Non-pigmented ciliary epithelial cell (primary cell): ENCODE measurements around the gene GSTO2.

Experiments
- DNase-seq: peaks from one replicate; pipeline ENCODE4 v3.0.0-alpha.2; 2010; ENCODE audit warnings: low read depth

Gene GSTO2

DNA sequence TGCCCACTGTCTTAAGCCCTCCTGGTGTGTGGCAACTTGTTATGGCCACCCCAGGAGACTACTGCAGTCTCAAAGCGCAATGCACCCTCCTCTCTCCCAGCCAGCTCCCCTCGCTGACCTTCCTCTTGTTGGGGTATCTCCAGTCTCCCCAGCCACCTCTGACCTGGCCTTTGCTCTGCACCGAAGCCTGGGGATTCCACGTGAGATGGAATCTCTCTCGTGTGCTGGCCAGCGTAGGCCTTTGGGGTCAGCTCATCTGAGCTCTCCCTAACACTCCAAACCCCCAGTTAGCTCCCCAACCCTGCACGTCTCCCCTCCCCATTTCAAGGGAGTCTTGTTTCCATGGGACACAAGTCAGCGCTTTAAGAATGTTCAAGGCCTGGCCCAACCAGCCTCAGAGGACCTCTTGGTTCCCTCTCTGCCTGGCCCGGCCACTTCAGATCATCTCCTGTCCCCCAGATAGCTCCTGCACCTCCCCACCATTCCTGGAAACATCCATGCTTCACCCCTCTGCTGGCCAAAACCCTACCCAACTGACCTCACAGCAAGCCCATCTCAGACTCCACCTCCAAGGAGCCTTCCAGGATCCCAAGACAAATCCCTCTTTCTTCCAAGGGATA, 58.1 kb downstream of the GSTO2 start:
- no peak for DNase-seq

DNA sequence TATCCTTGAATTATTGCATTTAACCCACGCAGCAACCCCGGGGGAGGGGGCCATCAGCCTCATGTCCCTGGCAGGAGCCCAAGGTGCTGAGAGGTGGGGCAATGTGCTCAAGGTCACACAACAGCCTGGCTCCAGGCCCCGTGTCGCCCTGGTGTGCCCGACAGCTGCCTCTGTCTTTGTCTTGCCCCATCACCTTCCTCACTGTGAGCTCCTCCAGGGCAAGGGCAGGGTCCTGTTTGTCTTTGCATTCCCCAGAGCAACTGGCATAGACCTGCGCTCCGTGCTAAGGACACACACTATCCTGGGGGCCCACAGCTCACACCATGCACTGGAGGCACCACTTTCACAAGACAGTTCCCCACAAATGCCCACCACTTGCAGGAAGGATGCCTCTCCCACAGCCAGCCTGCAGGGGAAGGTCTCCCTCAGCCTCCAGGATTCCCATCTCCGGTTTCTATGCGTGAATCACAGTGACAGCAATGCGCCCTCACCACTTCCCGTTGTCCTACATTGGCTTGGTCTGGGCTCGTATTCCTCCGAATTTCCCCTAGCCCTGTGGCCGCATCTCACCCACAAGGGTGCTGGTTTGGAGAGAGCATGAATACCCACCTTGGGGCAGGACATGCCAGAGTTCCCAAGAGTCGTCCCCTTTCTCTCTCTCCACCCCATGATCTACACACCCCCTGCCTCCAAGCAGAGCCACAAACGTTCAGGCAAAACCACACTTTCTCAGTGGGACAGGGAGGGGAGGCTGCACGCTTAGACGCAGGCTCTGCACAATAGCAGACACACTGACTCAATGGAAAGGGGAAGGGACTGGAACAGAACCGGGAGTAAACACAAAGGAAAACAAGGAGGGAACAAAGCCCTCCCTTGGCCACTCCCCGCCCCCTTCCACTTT, 59.0 kb downstream of the GSTO2 start:
- peak; percentile 63 for DNase-seq

DNA sequence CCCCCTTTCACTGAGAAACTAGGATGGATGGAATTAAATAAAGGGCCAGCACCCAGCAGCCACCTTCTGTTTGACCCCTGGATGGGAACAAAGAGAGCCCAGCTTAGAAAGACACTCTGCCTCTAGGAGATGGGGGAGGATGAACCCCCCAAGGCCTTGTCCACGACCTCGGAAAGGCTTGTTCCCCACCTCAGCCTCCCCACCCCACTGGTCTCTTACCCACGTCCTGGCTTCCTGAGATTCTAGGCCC, 59.6 kb downstream of the GSTO2 start:
- no peak for DNase-seq

DNA sequence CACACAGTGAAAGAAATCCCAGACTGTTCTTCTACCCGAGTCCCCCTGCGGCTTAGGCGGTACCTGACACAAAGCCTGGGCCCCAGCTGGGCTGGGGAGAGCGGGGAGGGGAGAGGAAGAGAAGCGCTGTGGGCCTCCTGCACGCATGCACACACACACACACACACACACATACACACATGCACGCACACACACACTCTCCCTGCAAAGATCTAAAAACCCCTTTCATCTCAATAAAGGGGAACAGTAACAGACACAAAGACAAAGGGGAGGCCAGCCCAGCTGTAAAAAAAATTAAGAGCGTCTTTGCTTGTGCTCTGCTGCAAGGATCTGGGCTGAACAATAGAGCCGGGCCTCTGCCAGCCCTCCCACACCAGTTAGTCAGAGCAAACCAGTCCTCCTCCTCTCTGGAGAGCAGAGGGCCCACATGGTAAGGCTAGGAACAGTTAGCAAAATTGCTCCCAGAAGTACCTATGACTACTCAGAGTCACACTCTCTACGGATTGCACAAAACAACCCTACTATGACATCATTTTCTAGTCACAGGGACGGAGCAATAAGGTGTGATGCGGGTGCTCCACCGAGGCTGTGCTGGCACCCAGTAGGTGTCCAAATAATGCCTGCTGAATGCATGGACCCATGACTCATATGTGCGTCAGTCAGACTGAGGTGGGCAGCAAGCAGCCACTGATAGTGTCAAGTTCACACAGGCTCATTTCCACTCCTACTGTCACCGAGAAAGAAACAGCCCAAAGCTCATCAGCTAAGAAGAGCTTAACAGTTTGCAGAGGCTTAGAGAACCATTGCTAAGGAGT, 60.1 kb downstream of the GSTO2 start:
- DNase-seq: peak; percentile 85

DNA sequence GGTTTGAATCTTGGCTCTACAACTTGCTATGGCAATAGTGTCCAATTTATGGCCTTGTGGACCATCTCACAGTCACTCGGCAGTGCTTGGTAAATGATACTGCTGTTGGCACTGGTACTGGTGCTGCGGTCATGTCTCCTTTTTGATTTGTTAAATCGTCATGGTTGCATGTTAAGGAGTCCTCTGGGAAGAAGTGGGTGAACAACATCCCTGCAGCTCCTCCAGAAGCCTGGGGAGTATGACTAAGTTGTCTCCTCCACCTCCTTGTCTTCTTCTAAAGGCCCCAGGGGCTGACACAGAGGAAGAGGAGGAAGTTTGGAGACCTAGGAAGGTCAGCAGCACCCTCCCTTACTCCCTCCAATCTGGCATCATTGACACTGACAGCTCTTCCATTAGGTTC, 60.8 kb downstream of the GSTO2 start:
- no peak for DNase-seq

DNA sequence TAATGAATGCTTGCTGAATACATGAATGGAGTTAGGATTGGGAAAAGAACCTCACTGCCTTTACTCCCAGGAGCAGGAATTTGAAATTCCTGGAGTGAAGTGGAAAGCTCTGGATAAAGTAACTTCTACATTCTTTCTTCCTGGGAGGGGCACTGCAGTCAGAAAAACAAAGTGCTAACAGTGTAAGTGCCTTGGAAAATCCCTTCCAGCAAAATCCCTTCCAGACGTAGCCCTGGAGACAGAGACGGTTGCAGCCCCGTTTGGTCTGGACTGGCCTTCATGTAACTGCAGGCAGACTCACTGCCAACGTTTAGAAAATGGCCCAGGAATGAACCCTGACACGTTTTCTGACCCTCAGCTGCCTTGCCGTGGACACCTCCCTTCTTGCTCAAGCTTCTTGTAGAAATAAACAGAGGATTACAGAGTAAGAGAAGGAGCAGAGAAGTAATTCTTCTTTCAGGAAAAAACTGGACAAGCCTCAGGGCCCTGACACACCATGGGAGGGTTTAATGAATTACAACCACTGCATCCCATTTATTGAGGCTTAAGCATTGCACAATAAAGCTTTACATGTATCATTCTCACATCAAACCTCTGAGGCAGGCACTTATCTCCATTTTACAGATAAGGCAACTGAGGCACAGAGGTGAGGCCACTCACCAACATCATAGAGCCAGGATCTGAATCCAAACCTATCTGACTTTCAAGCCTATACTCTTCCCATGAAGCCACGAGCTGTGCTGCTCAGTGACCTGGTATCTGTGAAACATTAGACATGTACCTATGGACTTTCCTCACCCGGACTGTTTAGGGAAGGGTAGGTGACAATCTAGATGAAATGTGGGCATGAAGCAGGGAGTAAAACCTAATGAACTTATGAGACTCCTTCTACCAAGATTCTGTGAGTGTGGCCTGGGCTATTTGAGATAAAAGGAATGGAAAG, 61.5 kb downstream of the GSTO2 start:
- DNase-seq: no peak

DNA sequence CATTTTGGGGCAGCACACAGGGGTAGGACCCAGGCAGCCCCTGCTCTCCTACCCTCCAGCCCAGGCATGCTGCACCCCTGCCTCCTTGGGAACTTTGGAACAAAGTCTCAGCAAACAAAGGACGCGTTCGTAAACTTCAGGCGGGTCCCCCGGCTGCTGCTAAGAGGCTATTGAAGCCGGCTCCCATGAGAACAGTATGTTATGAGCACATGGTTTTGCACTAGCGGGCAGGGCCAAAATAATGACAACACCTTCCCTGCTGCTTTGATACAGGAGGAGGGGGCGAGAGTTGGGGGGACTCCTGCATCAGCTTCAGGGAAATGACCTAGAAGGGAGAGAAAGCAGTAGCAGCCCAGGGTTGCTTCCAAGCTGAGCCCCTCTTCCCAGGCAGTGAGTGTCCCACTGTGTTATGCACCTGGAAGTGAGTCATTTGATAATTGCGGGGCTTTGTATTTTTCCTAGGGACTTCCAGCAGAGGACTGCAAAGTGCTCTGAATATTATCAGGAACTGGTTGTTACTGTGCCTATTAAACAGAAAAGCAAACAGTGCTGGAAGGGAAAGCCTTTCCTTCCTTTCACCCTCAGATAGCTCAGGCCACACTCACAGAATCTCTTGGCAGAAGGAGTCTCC, 62.3 kb downstream of the GSTO2 start:
- DNase-seq: peak; percentile 46

DNA sequence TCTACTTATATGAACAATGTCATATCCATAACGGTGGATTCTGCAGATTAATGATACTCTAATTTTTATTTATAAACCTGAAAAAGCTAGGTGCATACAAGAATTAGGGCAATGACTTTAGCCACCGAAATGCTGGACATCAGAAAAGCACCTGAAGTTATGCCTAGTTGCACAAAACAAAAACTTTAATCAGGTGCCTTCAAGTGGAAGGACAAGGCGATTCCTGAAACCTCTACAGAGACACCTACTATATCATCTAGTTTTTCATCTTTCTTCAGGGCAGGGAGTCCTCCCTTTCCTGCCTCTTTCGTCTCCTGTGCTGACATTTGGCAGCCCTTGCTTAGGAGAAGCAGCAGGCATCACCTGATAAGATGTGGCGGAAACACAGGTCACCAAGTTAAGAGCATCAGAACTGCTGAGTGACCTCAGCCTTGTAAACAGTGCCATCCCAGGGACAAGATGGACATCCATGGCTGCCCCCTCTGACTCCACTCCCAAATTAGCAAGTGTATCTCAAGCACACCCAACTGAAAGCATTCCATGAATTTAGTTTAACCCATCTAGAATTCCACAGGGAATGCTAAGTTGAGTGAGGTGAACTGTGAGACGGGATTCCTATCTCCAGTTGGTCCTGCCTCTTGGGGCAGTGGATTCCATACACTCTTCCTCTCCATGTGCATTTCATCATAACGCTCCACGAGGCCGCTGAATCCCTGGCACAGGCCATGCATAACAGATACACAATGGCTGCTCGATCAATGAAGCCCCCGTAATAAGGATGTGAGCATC, 63.5 kb downstream of the GSTO2 start:
- DNase-seq: no peak

DNA sequence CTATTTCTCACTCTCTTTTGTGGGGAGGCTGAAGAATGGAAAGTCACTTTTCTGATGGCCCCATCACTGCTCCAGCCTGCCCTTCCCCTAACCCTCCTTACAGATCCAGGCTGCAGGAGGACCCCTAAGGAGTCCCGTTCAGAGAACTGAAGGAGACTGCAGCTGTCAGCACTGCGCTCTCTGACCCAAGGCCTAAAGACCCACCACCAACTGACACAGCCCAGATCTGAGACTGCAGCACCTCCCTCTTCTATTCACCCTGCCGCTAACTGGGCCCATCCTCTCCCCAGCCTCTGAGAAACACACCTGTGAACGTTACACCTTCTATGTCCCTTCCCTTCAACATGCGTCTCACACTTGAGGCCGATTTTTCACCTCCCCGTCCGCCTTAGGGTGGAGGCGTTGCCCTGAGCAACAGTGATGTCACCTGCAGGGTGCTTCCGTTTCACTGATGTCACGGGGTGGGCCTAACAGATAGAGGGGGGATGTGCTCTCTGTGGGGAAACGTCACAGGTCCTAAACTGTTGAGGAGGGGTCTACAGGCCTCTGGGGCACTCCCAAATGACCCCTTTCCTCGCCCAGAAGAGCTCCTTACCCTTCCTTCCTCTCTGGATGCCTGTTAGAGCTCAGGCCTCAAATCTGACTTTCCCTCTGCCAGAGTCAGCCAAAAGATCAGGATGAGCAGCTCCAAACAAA, 64.2 kb downstream of the GSTO2 start:
- DNase-seq: no peak

DNA sequence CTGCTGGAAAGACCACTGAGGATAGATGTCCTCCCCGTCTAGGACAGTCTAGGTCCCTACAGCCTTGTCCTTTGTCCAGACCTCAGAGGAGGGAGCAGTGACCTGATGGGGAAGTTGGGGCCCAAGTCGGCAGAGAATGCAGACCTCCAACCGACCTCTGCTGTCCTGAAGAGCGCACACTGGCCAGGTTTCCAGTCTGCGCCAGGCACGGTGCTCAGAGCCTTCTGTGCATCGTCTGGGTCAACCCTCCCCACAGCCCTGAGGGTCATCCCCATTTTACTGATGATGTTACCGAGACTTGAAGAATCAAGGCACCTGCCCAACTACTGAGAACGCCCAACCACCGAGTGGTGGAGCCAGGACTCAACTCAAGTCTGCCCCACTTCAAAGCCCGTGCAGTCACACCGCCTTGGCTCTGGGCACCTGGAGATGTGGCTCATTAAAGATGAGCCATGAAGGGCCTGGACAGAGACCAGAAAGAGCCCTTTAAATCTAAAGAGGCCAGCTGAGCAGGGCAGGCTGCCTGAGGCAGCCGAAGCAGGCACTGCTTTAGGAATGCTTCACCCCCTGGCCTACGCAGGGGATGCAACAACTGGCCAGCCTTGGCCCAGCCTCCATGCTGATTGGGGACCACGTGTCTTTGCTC, 64.9 kb downstream of the GSTO2 start:
- DNase-seq: no peak

DNA sequence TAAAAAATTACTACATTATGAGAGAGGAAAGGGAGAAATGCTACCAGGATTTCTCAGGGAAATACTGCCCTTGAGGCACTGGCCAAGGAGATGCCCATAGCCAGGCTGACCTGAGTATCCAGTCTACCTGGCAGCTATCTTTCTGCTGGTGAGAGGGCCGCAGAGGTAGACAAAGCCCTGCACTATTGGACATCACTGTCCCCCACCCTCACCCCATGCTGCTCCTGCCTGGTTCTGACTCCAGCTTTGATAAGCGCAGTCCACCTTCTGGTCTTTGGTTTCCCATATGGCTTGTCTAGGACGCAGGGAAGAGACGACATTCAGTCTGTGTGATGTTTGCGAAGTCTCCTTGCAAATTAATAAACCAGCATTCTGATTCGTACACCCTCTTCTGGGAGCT, 65.6 kb downstream of the GSTO2 start:
- DNase-seq: no peak

DNA sequence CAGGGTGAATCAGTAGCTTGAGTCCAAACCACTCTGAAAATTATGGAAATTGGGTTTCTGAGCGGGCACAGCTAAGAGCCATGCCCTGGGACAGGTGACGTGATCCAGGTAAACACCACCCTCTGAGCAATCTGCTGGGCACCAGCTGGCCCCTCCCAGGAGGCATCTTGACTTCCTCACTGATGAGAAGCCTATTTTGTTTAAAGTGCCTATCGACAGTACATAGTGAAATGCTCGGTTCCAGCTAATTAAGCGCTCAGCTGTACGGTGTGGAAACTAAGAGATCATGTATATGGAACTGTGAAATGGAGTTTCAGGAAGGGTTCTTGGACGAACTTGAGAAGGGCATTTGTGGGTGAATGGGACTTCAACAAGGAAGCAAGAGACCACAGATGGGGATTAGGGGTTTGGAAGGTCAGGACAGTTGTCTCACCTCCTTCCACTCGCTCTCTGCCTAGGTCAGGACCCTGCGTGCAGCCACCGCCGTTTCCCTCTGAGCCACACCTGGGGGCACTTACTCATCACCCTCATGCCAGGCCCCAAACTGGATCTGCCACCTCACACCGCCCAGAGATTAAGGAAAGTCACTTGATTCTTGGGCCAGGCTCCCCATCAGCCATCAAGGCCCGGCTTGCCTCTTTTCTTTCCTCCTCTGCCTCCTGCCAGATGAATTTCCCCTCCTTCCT, 66.1 kb downstream of the GSTO2 start:
- no peak for DNase-seq

DNA sequence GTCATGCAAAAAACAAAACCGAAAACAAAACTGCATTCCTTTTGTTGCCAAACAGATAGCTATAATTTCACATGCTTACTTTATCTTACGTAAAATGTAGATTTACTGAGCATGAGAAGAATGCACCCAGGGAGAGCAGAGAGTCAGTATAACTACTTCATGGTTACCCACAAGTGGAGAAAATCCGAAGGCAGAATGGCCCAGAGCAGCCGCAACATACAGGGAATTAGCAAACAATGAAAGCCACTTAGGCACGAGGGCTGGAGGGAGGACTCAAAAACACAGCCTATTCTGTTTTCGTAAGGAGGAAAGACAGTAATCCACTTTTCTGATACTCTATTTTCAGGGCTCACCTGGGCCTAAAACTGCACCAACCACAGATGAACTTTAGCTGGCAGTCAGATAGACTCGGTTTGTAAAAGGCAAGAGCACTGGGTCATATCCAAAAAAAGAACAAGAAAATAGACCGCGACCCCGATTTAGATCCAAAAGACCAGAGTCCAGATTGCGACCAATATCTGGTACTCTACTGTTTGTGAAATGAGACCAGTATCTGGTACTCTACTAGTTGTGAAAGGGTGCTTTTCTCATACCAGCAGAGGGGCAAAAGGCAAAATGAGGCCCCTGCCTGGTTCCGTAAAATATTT, 68.0 kb downstream of the GSTO2 start:
- DNase-seq: no peak

DNA sequence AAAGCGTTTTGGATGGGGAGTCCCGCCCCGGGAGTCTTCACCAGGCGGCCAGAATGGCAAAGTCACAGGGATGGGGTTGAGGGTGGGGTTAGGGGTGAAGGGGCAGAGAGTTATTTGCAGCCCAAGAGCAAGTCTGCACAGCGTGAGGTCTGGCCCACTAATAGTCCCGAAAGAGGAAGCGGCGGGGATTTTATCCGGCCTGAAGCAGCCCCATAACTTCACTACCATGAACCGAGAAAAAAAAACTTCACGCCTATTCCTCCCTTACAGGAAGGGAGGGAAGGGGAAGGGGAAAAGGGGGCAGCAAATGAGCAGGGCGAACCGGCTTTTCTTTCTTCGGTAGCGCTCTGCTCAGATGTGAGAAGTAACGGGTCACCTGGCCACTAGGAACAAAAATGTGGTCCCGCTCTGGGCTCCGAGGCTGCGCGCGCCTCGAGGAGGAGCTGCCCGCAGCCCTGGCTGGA, 68.6 kb downstream of the GSTO2 start:
- no peak for DNase-seq

DNA sequence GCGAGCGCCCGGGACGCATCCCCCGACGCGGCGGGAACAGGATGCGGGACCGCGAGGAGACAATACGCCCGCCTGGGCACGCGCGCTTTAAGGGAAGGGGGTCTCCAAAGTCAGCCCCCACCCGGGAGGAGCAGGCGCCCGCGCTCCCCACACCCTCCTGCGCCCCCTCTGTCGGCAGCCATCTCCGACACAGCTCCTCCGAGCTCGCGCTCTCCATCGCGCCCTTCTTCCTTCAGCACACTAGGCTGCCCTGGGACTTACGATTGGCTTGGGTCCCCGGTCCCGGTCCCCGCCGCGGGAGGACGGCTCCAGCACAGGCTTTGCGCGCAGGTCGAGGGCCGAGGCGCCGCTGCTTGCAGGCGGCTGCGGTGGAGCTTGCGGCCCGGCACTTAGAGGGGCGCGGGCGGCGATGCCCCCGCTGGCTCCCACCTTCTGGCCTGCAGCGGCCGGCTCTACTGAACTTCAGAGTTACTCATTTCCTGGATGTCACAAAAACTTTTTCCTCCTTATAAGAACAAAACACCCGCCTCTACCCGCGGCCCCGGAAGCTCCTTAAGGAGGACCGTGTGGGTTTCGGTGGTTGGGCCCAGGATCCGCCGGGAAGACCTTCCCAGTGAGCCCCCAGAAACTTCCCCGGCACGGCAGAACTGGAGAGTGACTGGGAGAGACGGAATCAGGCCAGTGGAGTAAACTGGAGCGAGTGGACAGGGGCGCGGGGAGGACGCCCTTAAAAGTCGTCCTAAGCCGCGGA, 69.2 kb downstream of the GSTO2 start, which contains the start of gene ITPRIP:
Gene ITPRIP (minus strand): TSS at position 481 of the 751 bp plus-strand sequence. CDS start 22,414 bp downstream, outside the sequence.
- no peak for DNase-seq

DNA sequence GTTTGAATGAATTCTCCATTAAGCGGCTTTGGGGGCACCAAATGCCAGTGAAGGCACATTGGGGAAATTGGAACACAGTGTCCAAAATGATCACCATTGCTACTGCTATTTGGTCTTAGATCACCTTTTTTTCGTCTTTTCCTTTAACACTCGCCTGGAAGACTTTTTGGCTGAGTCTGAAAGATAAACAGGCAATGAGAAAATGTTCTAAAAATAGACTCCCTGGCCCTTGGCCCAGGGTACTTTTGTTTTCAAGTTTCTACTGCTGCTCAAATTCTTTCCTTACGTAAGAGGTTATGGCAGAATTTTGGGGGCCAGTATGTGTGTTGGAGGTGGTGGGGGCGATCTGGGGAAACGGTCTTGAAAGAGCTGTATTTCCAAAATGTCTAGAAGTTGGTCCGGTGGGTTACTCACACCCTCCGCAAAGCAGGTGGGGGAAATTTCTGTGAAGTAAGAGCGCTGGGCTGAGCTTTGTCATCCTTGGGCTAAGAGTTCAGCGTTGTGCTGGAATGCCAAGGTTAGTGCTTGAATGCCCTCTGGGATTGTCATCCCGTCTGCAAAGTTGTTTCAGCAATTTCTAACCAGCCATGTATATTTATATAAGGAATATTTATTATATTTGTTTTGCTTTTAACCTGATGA, 70.6 kb downstream of the GSTO2 start:
- DNase-seq: no peak

DNA sequence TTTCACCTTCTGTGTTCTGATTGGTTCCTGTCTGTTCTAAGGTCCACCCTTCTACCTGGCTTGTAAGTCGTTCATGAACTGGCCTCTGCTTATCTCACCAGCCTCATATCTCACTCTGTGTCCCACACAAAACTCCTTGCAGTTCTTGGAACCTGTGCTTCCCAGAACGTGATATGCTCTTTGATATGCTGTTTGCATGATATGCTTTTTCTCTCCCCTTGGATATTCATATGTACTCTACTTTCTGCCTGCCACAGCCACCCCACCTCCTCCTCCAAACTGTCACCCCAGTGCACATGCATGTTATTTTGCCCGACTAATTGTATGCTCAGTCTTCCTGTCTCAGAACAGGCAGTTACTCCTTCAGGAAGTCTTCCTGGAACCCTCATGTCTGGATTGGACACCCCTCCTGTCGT, 71.1 kb downstream of the GSTO2 start:
- DNase-seq: no peak
